HEK293 (cell line): Measurements from ENCODE around the gene BORA.

Source experiments
- ZBTB21 ChIP-seq: fragments of 450-650 bp; formaldehyde crosslinking; IDR thresholded peaks from 2 replicates; pipeline ENCODE4 v1.5.1; 2017; ENCODE audit warnings: missing biosample characterization, missing genetic modification characterization
- ZNF121 ChIP-seq: fragments of 450-650 bp; formaldehyde crosslinking; IDR thresholded peaks from 2 replicates; pipeline ENCODE4 v1.5.1; 2016; ENCODE audit warnings: missing biosample characterization, missing genetic modification characterization
- ZNF302 ChIP-seq: fragments of 450-650 bp; formaldehyde crosslinking; IDR thresholded peaks from 2 replicates; pipeline ENCODE4 v1.5.1; 2016; ENCODE audit warnings: missing biosample characterization, missing genetic modification characterization, low read depth
- TF ChIP-seq, protein P1 (sequence below): sonication (generic); formaldehyde crosslinking; IDR thresholded peaks from 2 replicates; pipeline ENCODE4 v1.8.1; 2022; ENCODE audit warnings: mild to moderate bottlenecking, moderate library complexity, missing genetic modification reagents
- TF ChIP-seq, protein P2 (sequence below): fragments of 450-650 bp; formaldehyde crosslinking; IDR thresholded peaks from 2 replicates; pipeline ENCODE4 v1.5.1; 2016; ENCODE audit warnings: missing biosample characterization, missing genetic modification characterization

DNA sequence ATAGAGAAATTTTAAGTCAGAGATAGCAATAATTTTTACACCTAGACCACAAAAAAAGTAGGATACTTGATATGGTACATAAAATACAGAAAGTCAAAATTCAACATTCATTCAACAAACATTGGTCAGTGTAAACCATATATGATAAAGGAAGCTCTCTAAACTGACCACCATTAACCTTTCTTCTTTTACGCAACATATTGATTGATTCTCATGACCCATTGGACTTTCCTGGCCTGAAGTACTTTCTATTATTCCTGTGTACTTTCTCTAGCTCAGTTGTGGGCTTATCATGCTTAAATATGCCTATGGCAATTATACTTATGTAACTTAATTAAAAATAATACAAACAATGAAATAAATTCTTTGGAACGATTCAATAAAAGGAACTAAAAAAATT, 64.9 kb downstream of the BORA start:
- no peak for TF ChIP-seq ZBTB21 (tag by site-specific recombination)
- TF ChIP-seq, protein P1, sequence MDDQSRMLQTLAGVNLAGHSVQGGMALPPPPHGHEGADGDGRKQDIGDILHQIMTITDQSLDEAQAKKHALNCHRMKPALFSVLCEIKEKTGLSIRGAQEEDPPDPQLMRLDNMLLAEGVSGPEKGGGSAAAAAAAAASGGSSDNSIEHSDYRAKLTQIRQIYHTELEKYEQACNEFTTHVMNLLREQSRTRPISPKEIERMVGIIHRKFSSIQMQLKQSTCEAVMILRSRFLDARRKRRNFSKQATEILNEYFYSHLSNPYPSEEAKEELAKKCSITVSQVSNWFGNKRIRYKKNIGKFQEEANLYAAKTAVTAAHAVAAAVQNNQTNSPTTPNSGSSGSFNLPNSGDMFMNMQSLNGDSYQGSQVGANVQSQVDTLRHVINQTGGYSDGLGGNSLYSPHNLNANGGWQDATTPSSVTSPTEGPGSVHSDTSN: no peak
- TF ChIP-seq, protein P2, sequence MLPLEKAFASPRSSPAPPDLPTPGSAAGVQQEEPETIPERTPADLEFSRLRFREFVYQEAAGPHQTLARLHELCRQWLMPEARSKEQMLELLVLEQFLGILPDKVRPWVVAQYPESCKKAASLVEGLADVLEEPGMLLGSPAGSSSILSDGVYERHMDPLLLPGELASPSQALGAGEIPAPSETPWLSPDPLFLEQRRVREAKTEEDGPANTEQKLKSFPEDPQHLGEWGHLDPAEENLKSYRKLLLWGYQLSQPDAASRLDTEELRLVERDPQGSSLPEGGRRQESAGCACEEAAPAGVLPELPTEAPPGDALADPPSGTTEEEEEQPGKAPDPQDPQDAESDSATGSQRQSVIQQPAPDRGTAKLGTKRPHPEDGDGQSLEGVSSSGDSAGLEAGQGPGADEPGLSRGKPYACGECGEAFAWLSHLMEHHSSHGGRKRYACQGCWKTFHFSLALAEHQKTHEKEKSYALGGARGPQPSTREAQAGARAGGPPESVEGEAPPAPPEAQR: no peak
- no peak for TF ChIP-seq ZNF302 (tag by site-specific recombination)
- TF ChIP-seq ZNF121: no peak
